Uterus (tissue), 2 donors: ENCODE data around the gene ITPR3.

Experiments
- CTCF ChIP-seq, 4 experiments: fragments of 200-600 bp in 2 of 4; fragments of 450-650 bp in 2 of 4; sonication (generic) in 2 of 4; IDR thresholded peaks; one replicate each; pipeline ENCODE4 v1.5.1; 2016 to 2019; ENCODE audit warnings: antibody characterized with exemption in 4 of 4, mild to moderate bottlenecking in 2 of 4, moderate library complexity in 1 of 4
- POLR2A ChIP-seq, 2 donors: fragments of 450-650 bp; IDR thresholded peaks; one replicate each; pipeline ENCODE4 v1.6.1; 2016; ENCODE audit warnings: antibody characterized with exemption in 2 of 2, mild to moderate bottlenecking in 1 of 2, moderate library complexity in 1 of 2

- TF ChIP-seq CTCF (IDR thresholded peaks at IDR 0.05) (no peak), POLR2A (IDR thresholded peaks at IDR 0.05) (no peak)
Observed at GRCh38 chr6:33705955-33706725, 85.0 kb downstream of the ITPR3 start.
